KMS-11 (cell line): ENCODE measurements around the gene FBXL7.

ENCODE experiments used
- H2AFZ ChIP-seq: fragments of 200-600 bp; sonication (generic); 2 replicates; pipeline ENCODE4 v1.6.1; 2016; ENCODE audit warnings: antibody characterized with exemption, mixed run types, low read depth
- H3K27ac ChIP-seq: fragments of 200-600 bp; sonication (generic); 2 replicates; pipeline ENCODE4 v1.6.1; 2016; ENCODE audit warnings: mild to moderate bottlenecking, mixed run types
- H3K27me3 ChIP-seq: fragments of 200-600 bp; sonication (generic); 2 replicates; pipeline ENCODE4 v1.6.1; 2017; ENCODE audit warnings: mild to moderate bottlenecking, low read depth, mixed run types, moderate library complexity; ENCODE audit not compliant: insufficient read depth
- H3K36me3 ChIP-seq: fragments of 200-600 bp; sonication (generic); 2 replicates; pipeline ENCODE4 v1.6.1; 2017; ENCODE audit warnings: mild to moderate bottlenecking, mixed run types; ENCODE audit not compliant: insufficient read depth
- H3K4me1 ChIP-seq: fragments of 200-600 bp; sonication (generic); 2 replicates; pipeline ENCODE4 v1.6.1; 2016; ENCODE audit warnings: mild to moderate bottlenecking, low read depth, mixed run types; ENCODE audit not compliant: poor library complexity, severe bottlenecking
- H3K4me2 ChIP-seq: fragments of 200-600 bp; sonication (generic); 2 replicates; pipeline ENCODE4 v1.7.0; 2016; ENCODE audit warnings: mild to moderate bottlenecking, mixed run types
- H3K4me3 ChIP-seq: fragments of 200-600 bp; sonication (generic); IDR thresholded peaks from 2 replicates; pipeline ENCODE4 v1.6.1; 2017; ENCODE audit warnings: low read depth, low read length, mixed read lengths; ENCODE audit not compliant: insufficient read depth
- H3K79me2 ChIP-seq: fragments of 200-600 bp; sonication (generic); 2 replicates; pipeline ENCODE4 v1.6.1; 2016; ENCODE audit warnings: low read depth, mixed run types; ENCODE audit not compliant: insufficient read depth
- H3K9ac ChIP-seq: fragments of 200-600 bp; sonication (generic); 2 replicates; pipeline ENCODE4 v1.6.1; 2016; ENCODE audit warnings: mild to moderate bottlenecking, mixed run types
- H4K20me1 ChIP-seq: fragments of 200-600 bp; sonication (generic); 2 replicates; pipeline ENCODE4 v1.6.1; 2016; ENCODE audit warnings: mild to moderate bottlenecking, mixed run types; ENCODE audit not compliant: insufficient read depth
- TF ChIP-seq, protein P1 (sequence below): fragments of 200-600 bp; sonication (generic); conservative IDR thresholded peaks from 2 replicates; pipeline ENCODE4 v1.6.1; 2017; ENCODE audit warnings: low read depth, mild to moderate bottlenecking, antibody characterized with exemption, low read length, moderate library complexity, mixed read lengths

FBXL7 gene

GRCh38 chr5:15938961-15939360 lies 439.0 kb downstream of the FBXL7 start:
- TF ChIP-seq, protein P1, sequence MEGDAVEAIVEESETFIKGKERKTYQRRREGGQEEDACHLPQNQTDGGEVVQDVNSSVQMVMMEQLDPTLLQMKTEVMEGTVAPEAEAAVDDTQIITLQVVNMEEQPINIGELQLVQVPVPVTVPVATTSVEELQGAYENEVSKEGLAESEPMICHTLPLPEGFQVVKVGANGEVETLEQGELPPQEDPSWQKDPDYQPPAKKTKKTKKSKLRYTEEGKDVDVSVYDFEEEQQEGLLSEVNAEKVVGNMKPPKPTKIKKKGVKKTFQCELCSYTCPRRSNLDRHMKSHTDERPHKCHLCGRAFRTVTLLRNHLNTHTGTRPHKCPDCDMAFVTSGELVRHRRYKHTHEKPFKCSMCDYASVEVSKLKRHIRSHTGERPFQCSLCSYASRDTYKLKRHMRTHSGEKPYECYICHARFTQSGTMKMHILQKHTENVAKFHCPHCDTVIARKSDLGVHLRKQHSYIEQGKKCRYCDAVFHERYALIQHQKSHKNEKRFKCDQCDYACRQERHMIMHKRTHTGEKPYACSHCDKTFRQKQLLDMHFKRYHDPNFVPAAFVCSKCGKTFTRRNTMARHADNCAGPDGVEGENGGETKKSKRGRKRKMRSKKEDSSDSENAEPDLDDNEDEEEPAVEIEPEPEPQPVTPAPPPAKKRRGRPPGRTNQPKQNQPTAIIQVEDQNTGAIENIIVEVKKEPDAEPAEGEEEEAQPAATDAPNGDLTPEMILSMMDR: no peak
- Histone ChIP-seq H3K4me3 (no peak overlapping the region), H4K20me1 (no peaks in the 10 kb centered on the region), H3K27ac (no peak overlapping the region), H3K27me3 (no peaks in the 10 kb centered on the region), H3K36me3 (no peaks in the 10 kb centered on the region), H3K9ac (no peak overlapping the region), H3K79me2 (no peaks in the 10 kb centered on the region), H2AFZ (no peak overlapping the region), H3K4me1 (no peaks in the 10 kb centered on the region), H3K4me2 (no peak overlapping the region)

DNA sequence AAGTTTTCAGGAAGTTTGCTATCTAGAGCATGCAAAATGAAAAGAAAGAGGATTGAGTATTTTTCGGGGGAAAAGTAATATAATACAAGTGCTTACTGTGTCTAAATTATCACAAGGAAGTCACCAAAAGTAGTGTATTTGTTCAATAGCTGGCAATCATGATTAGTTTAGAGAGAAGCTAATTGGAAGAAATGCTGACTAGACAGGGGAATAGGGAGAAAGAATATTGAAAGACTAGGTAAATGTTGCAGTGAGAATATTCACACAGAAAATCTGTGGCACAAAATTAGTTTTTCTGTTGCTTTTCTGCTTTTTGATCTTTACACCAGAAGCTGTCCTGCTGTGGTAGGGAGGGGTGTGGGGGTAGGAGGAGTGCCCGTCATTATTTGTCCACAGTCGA lies 440.9 kb downstream of the FBXL7 start:
- H3K27ac ChIP-seq: no peak overlapping the region
- no peaks in the 10 kb centered on the region for H3K79me2 ChIP-seq
- H3K9ac ChIP-seq: no peak overlapping the region
- TF ChIP-seq, protein P1: no peak
- H3K36me3 ChIP-seq: no peaks in the 10 kb centered on the region
- H3K27me3 ChIP-seq: no peaks in the 10 kb centered on the region
- H2AFZ ChIP-seq: no peak overlapping the region
- H3K4me2 ChIP-seq: no peak overlapping the region
- H3K4me1 ChIP-seq: no peaks in the 10 kb centered on the region
- no peak overlapping the region for H3K4me3 ChIP-seq
- no peaks in the 10 kb centered on the region for H4K20me1 ChIP-seq

DNA sequence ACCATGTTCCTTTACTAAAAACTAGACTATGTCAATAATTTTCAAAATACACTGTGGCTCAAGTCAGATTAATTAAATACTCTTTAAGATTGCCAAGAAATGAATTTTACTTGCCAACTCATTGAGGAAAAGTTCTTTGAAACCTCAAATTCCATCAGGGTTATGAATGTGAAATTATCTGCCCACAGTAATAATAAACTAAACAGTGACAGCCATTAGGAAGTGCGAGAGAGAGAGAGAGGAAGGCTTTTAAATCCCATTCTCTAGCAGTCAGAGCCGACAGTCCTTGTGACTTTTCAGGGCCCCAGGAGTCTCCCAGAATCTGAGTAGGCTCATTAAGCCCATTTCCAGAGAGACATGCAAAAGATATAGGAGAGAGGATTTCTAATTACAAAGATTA lies 443.5 kb downstream of the FBXL7 start:
- Histone ChIP-seq H2AFZ (no peak overlapping the region), H4K20me1 (no peaks in the 10 kb centered on the region), H3K9ac (no peak overlapping the region), H3K27ac (no peak overlapping the region), H3K4me3 (no peak overlapping the region), H3K4me2 (no peak overlapping the region), H3K27me3 (no peaks in the 10 kb centered on the region), H3K36me3 (no peaks in the 10 kb centered on the region), H3K4me1 (no peaks in the 10 kb centered on the region), H3K79me2 (no peaks in the 10 kb centered on the region)
- TF ChIP-seq, protein P1: no peak

GRCh38 chr5:15946026-15946425 lies 446.0 kb downstream of the FBXL7 start:
- H3K4me3 ChIP-seq: no peak overlapping the region
- no peaks in the 10 kb centered on the region for H3K4me1 ChIP-seq
- no peaks in the 10 kb centered on the region for H3K27me3 ChIP-seq
- no peak overlapping the region for H3K27ac ChIP-seq
- H4K20me1 ChIP-seq: no peaks in the 10 kb centered on the region
- TF ChIP-seq, protein P1: no peak
- H3K9ac ChIP-seq: no peak overlapping the region
- H3K36me3 ChIP-seq: no peaks in the 10 kb centered on the region
- no peaks in the 10 kb centered on the region for H3K79me2 ChIP-seq
- no peak overlapping the region for H3K4me2 ChIP-seq
- no peak overlapping the region for H2AFZ ChIP-seq

DNA sequence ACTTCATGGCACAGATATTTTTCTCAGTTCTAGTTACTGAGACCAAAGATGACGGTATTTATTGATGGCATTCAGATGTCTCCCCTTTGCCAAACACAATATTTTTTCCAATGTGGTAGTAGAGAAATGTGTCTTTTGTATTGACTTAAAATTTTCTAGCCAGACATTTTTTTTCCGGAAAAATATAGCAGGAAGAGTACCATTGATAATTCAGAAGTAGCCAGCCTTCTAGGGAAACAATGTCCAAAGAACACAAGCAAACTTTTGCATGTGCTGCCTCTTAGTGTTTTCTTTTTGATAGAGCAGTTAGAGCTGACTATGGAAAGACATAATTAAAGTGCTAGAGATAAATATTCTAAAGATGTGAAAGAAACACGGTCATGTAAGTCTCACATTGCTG lies 448.2 kb downstream of the FBXL7 start:
- no peaks in the 10 kb centered on the region for H3K27me3 ChIP-seq
- H2AFZ ChIP-seq: no peak overlapping the region
- H3K4me1 ChIP-seq: no peaks in the 10 kb centered on the region
- no peaks in the 10 kb centered on the region for H3K79me2 ChIP-seq
- no peak overlapping the region for H3K27ac ChIP-seq
- H4K20me1 ChIP-seq: no peaks in the 10 kb centered on the region
- no peak overlapping the region for H3K4me3 ChIP-seq
- H3K36me3 ChIP-seq: no peaks in the 10 kb centered on the region
- H3K9ac ChIP-seq: no peak overlapping the region
- H3K4me2 ChIP-seq: no peak overlapping the region
- TF ChIP-seq, protein P1: no peak
